IPS-NIHi7 (cell line): ENCODE measurements around the gene TMEM219.
"Not testable (repeated sequence)": the region's sequence is repeated elsewhere in the genome, so short reads cannot be mapped to it uniquely, and the experiment has no call there.

Experiments
- DNase-seq: peaks from one replicate; pipeline ENCODE4 v3.0.0; 2012; ENCODE audit warnings: mixed read lengths; ENCODE audit errors: extremely low spot score

The TMEM219 gene

GRCh38 chr16:29961479-29962343, at the start of gene TMEM219:
TMEM219 (plus strand) TSS chr16:29962079; CDS start chr16:29963144, 1,065 bp downstream.
- peak; percentile 97 for DNase-seq

GRCh38 chr16:29912087-29912486, 49.8 kb upstream of the TMEM219 start:
- DNase-seq: no peak

GRCh38 chr16:29913514-29913913, 48.4 kb upstream of the TMEM219 start:
- no peak for DNase-seq

- no peak for DNase-seq
These were observed 46.2 kb upstream of the TMEM219 start for GRCh38 chr16:29915590-29916247.

GRCh38 chr16:29916979-29917378, 44.9 kb upstream of the TMEM219 start:
- no peak for DNase-seq

GRCh38 chr16:29920288-29921033, 41.4 kb upstream of the TMEM219 start:
- no peak for DNase-seq

GRCh38 chr16:29921034-29921385, 40.9 kb upstream of the TMEM219 start:
- DNase-seq: no peak

GRCh38 chr16:29922326-29922725, 39.6 kb upstream of the TMEM219 start:
- DNase-seq: no peak

GRCh38 chr16:29922986-29923501, 38.8 kb upstream of the TMEM219 start:
- DNase-seq: no peak

GRCh38 chr16:29925105-29925756, 36.6 kb upstream of the TMEM219 start:
- DNase-seq: no peak

- peak; percentile 99 for DNase-seq
These were observed 35.8 kb upstream of the TMEM219 start, which contains the start of gene KCTD13 for GRCh38 chr16:29925781-29926710. KCTD13 (minus strand) TSS chr16:29926226; CDS start chr16:29926033, 193 bp downstream.

- no peak for DNase-seq
These were observed 35.2 kb upstream of the TMEM219 start for GRCh38 chr16:29926711-29927052.

GRCh38 chr16:29927070-29927905, 34.6 kb upstream of the TMEM219 start:
- no peak for DNase-seq

- not testable (repeated sequence) for DNase-seq
These were observed 30.1 kb upstream of the TMEM219 start for GRCh38 chr16:29931750-29932149.

- no peak for DNase-seq
These were observed 21.2 kb upstream of the TMEM219 start for GRCh38 chr16:29940656-29941055.

- peak; percentile 77 for DNase-seq
These were observed 17.8 kb upstream of the TMEM219 start for GRCh38 chr16:29943846-29944799.

GRCh38 chr16:29947897-29948296, 14.0 kb upstream of the TMEM219 start:
- DNase-seq: no peak

- DNase-seq: no peak
These were observed 10.9 kb upstream of the TMEM219 start for GRCh38 chr16:29950806-29951461.
